NCI-H226 (cell line): ENCODE data around the gene MYOG.
A peak's percentile ranks its signal among the peaks of the same experiment; 100 is the strongest.

Experiments
- DNase-seq: peaks from one replicate; pipeline ENCODE4 v3.0.0-alpha.2; 2015

The MYOG gene

GRCh38 chr1:203045821-203046594 lies 39.8 kb downstream of the MYOG start:
- no peak for DNase-seq

- no peak for DNase-seq
These were observed 40.5 kb downstream of the MYOG start for GRCh38 chr1:203045336-203045735.

- DNase-seq: no peak
These were observed 41.1 kb downstream of the MYOG start for GRCh38 chr1:203044546-203045250.

- no peak for DNase-seq
These were observed 41.8 kb downstream of the MYOG start for GRCh38 chr1:203043830-203044545.

- DNase-seq: no peak
These were observed 44.4 kb downstream of the MYOG start for GRCh38 chr1:203041351-203041932.

- peak; percentile 25 for DNase-seq
These were observed 45.1 kb downstream of the MYOG start for GRCh38 chr1:203040513-203041275.

- peak; percentile 97 for DNase-seq
These were observed 46.0 kb downstream of the MYOG start for GRCh38 chr1:203039609-203040512.

GRCh38 chr1:203038891-203039608 lies 46.8 kb downstream of the MYOG start:
- peak; percentile 77 for DNase-seq

- DNase-seq: peak; percentile 98
These were observed 47.5 kb downstream of the MYOG start for GRCh38 chr1:203038217-203038741.

GRCh38 chr1:203037509-203038190 lies 48.2 kb downstream of the MYOG start:
- no peak for DNase-seq

GRCh38 chr1:203036537-203036936 lies 49.3 kb downstream of the MYOG start:
- no peak for DNase-seq

GRCh38 chr1:203036135-203036534 lies 49.7 kb downstream of the MYOG start:
- DNase-seq: peak; percentile 29

- DNase-seq: no peak
These were observed 50.5 kb downstream of the MYOG start for GRCh38 chr1:203035111-203036000.

- no peak for DNase-seq
These were observed 51.2 kb downstream of the MYOG start for GRCh38 chr1:203034422-203035110.

- no peak for DNase-seq
These were observed 51.9 kb downstream of the MYOG start for GRCh38 chr1:203033917-203034316.

GRCh38 chr1:203033287-203033686 lies 52.5 kb downstream of the MYOG start:
- no peak for DNase-seq
